Epithelial cell of esophagus (primary cell): Measurements from ENCODE around the gene NCK1.
"Not testable (repeated sequence)": the region's sequence is repeated elsewhere in the genome, so short reads cannot be mapped to it uniquely, and the experiment has no call there.

Source experiments
- DNase-seq: peaks from one replicate; pipeline ENCODE4 v3.0.0; 2010; ENCODE audit warnings: low read depth
- H3K4me3 ChIP-seq: 2 replicates; pipeline ENCODE4 v1.5.1; 2011; ENCODE audit warnings: mild to moderate bottlenecking, low read length, control low read depth
- TF ChIP-seq, protein P1 (sequence below): IDR thresholded peaks from 2 replicates; pipeline ENCODE4 v1.5.1; 2011; ENCODE audit warnings: low read depth, mild to moderate bottlenecking, low read length, control low read depth, inconsistent platforms; ENCODE audit not compliant: insufficient read depth; ENCODE audit errors: missing control alignments

NCK1 gene

DNA sequence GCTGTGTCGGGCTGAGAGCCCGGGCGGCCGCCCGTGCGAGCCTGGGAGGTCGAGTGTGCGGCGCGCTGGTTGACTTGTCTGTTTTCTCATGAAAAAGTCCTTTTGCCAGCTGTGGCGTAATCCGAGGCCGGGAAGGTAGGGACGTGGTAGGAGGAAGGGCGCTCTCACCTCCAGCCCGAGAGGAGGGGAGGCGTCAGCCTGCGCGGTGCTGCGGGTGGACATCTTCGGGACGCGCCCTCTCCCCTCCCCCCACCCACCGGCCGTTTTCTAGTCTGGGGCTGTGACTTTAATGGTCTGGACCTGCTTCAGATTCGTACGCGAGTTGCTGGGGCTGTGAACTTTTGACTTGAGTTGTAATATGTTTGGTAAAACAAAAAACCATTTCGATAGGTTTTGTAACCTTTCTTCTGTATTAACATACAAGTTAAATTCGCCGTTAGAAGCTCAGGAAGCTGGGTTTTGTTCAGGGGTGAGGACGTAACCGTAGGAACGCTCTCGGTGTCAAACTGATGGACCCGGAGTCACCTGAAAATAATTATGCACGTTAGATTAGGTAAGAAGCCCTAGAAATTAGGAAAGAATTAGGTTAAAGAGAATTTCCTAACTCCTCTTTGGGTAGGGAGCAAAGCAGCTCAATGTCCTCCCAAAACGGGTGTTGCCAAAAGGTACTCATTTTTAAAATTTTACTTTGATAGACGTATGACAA lies 762 bp downstream of the NCK1 start:
- TF ChIP-seq, protein P1, sequence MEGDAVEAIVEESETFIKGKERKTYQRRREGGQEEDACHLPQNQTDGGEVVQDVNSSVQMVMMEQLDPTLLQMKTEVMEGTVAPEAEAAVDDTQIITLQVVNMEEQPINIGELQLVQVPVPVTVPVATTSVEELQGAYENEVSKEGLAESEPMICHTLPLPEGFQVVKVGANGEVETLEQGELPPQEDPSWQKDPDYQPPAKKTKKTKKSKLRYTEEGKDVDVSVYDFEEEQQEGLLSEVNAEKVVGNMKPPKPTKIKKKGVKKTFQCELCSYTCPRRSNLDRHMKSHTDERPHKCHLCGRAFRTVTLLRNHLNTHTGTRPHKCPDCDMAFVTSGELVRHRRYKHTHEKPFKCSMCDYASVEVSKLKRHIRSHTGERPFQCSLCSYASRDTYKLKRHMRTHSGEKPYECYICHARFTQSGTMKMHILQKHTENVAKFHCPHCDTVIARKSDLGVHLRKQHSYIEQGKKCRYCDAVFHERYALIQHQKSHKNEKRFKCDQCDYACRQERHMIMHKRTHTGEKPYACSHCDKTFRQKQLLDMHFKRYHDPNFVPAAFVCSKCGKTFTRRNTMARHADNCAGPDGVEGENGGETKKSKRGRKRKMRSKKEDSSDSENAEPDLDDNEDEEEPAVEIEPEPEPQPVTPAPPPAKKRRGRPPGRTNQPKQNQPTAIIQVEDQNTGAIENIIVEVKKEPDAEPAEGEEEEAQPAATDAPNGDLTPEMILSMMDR, result no peak
- peak overlapping the region; percentile 80 for H3K4me3 ChIP-seq
- DNase-seq, result peak; percentile 84

DNA sequence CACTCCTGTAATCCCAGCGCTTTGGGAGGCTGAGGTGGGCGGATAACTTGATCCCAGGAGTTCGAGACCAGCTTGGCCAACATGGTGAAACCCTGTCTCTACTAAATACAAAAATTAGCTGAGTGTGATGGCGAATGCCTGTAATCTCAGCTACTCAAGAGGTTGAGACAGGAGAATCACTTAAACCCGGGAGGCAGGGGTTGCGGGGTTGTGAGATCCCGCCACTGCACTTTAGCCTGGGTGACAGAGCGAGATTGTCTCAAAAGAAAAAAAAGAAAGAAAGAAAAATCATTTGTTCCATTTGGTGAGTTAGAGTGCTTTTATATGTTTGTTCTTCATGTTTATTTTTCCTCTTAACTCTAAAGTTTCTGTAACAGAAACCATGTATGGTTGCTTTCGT lies 7.3 kb downstream of the NCK1 start:
- H3K4me3 ChIP-seq, result no peak overlapping the region
- TF ChIP-seq, protein P1, result no peak
- DNase-seq, result no peak

DNA sequence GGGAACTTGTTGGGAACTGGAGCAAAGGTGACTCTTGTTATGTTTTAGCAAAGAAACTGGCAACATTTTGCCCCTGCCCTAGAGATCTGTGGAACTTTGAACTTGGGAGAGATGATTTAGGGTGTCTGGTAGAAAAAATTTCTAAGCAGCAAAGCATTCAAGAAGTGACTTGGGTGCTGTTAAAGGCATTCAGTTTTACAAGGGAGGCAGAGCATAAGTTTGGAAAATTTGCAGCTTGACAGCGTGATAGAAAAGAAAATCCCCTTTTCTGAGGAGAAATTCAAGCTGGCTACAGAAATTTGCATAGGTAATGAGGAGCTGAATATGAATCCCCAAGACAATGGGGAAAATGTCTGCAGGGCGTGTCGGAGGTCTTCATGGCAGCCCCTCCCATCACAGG lies 10.2 kb downstream of the NCK1 start:
- H3K4me3 ChIP-seq, DNase-seq: not testable (repeated sequence)

DNA sequence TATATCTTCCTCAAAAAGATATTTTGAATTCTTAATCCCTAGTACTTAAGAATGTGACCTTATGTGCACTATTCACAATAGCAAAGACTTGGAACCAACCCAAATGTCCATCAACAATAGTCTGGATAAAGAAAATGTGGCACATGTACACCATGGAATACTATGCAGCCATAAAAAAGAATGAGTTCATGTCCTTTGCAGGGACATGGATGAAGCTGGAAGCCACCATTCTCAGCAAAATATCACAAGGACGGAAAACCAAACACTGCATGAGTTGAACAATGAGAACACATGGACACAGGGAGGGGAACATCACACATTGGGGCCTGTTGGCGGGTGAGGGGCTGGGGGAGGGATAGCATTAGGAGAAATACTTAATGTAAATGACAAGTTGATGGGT lies 17.5 kb downstream of the NCK1 start:
- not testable (repeated sequence) for DNase-seq, H3K4me3 ChIP-seq

DNA sequence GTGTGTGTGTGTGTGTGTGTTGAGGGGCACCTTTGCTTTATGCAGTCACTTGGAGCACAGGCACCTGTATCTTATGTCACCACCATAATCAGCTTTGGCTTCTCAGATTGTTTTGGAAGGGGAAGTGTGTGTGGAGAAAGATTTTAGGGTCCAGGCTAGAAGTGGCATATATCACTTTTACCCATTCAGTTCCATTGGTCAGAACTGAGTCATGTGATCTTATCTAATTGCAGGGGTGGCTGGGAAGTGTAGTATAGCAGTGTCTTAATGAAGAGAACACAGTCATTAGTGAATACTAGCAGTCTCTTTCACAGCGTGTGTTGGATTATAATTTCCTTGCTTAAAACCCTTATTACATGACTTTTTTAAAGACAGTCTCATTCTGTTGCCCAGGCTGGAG lies 20.6 kb downstream of the NCK1 start:
- TF ChIP-seq, protein P1, result no peak
- no peak for DNase-seq
- no peak overlapping the region for H3K4me3 ChIP-seq

DNA sequence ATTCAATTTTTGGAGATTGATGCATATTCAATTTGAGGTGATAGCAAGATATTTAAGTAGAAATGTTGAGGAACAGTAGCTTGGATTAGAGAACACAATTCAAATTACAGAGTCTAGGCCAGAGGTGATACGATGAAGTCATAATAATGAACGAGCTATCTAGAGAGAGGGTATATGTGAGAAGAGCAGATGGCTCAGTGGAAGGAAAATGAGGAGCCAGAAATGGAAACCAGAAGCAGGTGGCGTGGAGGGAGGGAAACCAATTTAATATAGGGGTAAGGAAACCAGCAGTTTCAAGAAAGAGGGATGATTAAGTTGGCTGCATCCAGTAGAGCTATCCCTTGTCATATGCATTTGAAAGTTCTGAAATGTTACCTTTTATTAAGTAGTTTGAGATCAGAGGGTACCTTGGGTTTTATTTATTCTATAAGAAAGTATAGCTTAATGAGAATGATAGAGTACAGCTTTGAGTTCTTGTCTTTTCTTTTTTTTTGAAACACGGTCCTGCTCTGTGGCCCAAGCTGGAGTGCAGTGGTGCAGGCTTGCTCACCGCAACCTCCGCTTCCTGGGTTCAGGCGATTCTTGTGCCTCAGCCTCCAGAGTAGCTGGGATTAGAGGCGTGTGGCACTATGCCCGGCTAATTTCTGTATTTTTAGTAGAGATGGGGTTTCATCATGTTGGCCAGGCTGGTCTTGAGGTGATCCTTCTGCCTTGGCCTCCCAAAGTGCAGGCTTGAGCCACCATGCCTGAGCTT lies 22.1 kb downstream of the NCK1 start:
- TF ChIP-seq, protein P1, result no peak

DNA sequence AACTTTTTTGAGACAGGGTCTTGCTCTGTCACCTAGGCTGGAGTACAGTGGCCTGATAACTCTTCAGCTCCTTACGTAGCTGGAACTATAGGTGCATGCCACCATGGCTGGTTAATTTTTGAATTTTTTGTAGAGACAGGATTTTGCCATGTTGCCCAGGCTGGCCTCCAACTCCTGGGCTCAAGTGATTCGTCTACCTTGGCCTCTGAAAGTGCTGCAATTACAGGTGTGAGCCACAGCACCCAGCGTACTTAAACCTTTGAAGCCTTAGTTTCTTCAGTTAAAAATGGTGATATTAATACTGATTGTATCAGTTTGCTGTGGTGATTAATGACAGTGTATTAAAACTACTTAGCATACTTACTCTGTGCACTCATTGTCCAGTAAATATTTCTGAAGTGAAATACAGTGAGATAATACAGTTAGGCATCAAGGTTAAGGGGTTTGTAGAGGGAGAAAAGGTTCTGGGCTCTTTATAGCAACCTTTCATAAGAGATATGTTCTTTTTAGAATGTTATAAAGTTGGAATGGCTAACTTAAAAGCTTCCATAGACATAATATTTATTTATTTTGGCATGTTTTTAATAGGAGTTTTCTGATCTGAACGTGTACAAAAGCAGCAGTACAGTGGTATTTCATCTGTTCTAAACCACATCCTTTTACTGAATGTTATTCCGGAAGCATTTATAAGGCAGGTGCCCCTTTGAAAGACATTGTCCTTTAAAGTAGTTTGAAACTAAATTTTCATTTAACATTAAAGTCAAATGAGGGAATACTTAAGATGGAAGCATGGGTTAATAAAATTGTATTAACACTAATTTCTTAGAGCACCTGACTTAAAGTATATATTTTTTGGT lies 23.6 kb downstream of the NCK1 start:
- H3K4me3 ChIP-seq, result no peak overlapping the region
- DNase-seq, result no peak
- TF ChIP-seq, protein P1, result no peak

More for the DNA sequence above, 22.1 kb downstream of the NCK1 start:
- no peak for DNase-seq
- no peak overlapping the region for H3K4me3 ChIP-seq
